ENCODE results near the gene WNT9A.

The WNT9A gene

GRCh38 chr1:227949954-227950734 lies 2.4 kb upstream of the WNT9A start:
- no peak for DNase-seq (ENCODE audit: low read depth, low spot score)
- ChIA-PET POLR2A (interaction anchor here (0.9 kb wide), 1 partner anchor 156 kb away, joined by 3 read pairs; no protein-coding TSS in a partner anchor), CTCF (interaction anchor here (1.3 to 5.9 kb wide), 2 partner anchors 187 to 218 kb away, joined by 3 to 61 read pairs; no protein-coding TSS in a partner anchor)
- H3K4me3 ChIP-seq (ENCODE audit: low read depth, low read length): no peak overlapping the region
- no peak for TF ChIP-seq CTCF (IDR thresholded peaks at IDR 0.05; ENCODE audit: insufficient read depth, low read length, missing control alignments)

- H3K4me3 ChIP-seq (ENCODE audit: low read depth, low read length): no peak overlapping the region; the same call in 1 of the 2 replicates
- CTCF ChIA-PET: interaction anchor here (0.9 to 5.9 kb wide), 6 partner anchors 186 to 467 kb away, joined by 3 to 121 read pairs (median 8); no protein-coding TSS in a partner anchor
- TF ChIP-seq CTCF (IDR thresholded peaks at IDR 0.05; ENCODE audit: insufficient read depth, low read length, missing control alignments): no peak
- POLR2A ChIA-PET: interaction anchor here (0.9 kb wide), 1 partner anchor 155 kb away, joined by 3 read pairs; no protein-coding TSS in a partner anchor
- DNase-seq (ENCODE audit: low read depth, low spot score): no peak
These were observed 1.7 kb upstream of the WNT9A start for GRCh38 chr1:227949341-227949921.

- no peak for TF ChIP-seq CTCF (IDR thresholded peaks at IDR 0.05; ENCODE audit: insufficient read depth, low read length, missing control alignments)
- POLR2A ChIA-PET: interaction anchor here (0.9 to 3.5 kb wide), 4 partner anchors 155 to 220 kb away, joined by 4 to 12 read pairs (median 6); no protein-coding TSS in a partner anchor
- DNase-seq (ENCODE audit: low read depth, low spot score): no peak
- H3K4me3 ChIP-seq (ENCODE audit: low read depth, low read length): peak overlapping the region; percentile 64
- CTCF ChIA-PET: interaction anchor here (0.9 to 5.3 kb wide), 6 partner anchors 9 to 469 kb away, joined by 3 to 121 read pairs (median 4); no protein-coding TSS in a partner anchor
These were observed 945 bp upstream of the WNT9A start for GRCh38 chr1:227948493-227949260.

- H3K4me3 ChIP-seq (ENCODE audit: low read depth, low read length): peak overlapping the region; percentile 60
- DNase-seq (ENCODE audit: low read depth, low spot score): no peak
- no peak for TF ChIP-seq CTCF (IDR thresholded peaks at IDR 0.05; ENCODE audit: insufficient read depth, low read length, missing control alignments)
- CTCF ChIA-PET: interaction anchor here (0.9 to 5.3 kb wide), 8 partner anchors 11 to 217 kb away, joined by 3 to 121 read pairs (median 4); partner anchors contain the start of gene JMJD4
- POLR2A ChIA-PET: interaction anchor here (1.1 to 3.5 kb wide), 2 partner anchors 154 to 218 kb away, joined by 4 to 12 read pairs; no protein-coding TSS in a partner anchor
These were observed 401 bp downstream of the WNT9A start for GRCh38 chr1:227947386-227947675.

- CTCF ChIA-PET: interaction anchor here (0.8 to 5.3 kb wide), 11 partner anchors 10 to 404 kb away, joined by 3 to 121 read pairs (median 4); partner anchors contain the start of gene JMJD4
- peak; percentile 80 for TF ChIP-seq CTCF (IDR thresholded peaks at IDR 0.05; ENCODE audit: insufficient read depth, low read length, missing control alignments)
- POLR2A ChIA-PET: interaction anchor here (3.5 kb wide), 1 partner anchor 153 kb away, joined by 12 read pairs; no protein-coding TSS in a partner anchor
- peak overlapping the region; percentile 60 for H3K4me3 ChIP-seq (ENCODE audit: low read depth, low read length)
- no peak for DNase-seq (ENCODE audit: low read depth, low spot score)
These were observed 927 bp downstream of the WNT9A start for GRCh38 chr1:227946624-227947385.
